ENCODE data around the gene AMN.

AMN gene

GRCh38 chr14:102930138-102930752 is 7.8 kb downstream of the AMN start:
- DNase-seq, result no peak

GRCh38 chr14:102930753-102931579 is 8.5 kb downstream of the AMN start:
- DNase-seq, result no peak

GRCh38 chr14:102931580-102932285 is 9.3 kb downstream of the AMN start:
- DNase-seq, result no peak

GRCh38 chr14:102932484-102933248 is 10.2 kb downstream of the AMN start:
- no peak for DNase-seq

- no peak for DNase-seq
These were observed 11.3 kb downstream of the AMN start for GRCh38 chr14:102933618-102934231.

GRCh38 chr14:102935756-102936155 is 13.3 kb downstream of the AMN start:
- no peak for DNase-seq

GRCh38 chr14:102937331-102938175 is 15.1 kb downstream of the AMN start:
- no peak for DNase-seq

- DNase-seq, result no peak
These were observed 15.7 kb downstream of the AMN start for GRCh38 chr14:102938191-102938590.

- no peak for DNase-seq
These were observed 16.9 kb downstream of the AMN start for GRCh38 chr14:102939329-102939728.

GRCh38 chr14:102939820-102940561 is 17.5 kb downstream of the AMN start:
- no peak for DNase-seq

GRCh38 chr14:102940729-102941362 is 18.4 kb downstream of the AMN start:
- DNase-seq, result no peak

GRCh38 chr14:102941419-102942011 is 19.1 kb downstream of the AMN start:
- no peak for DNase-seq

GRCh38 chr14:102942069-102942468 is 19.6 kb downstream of the AMN start:
- DNase-seq, result no peak

GRCh38 chr14:102943454-102943853 is 21.0 kb downstream of the AMN start:
- no peak for DNase-seq

- no peak for DNase-seq
These were observed 21.5 kb downstream of the AMN start for GRCh38 chr14:102943979-102944378.

GRCh38 chr14:102944448-102945330 is 22.2 kb downstream of the AMN start:
- DNase-seq, result no peak

- no peak for DNase-seq
These were observed 23.1 kb downstream of the AMN start for GRCh38 chr14:102945346-102946130.
